Spleen (tissue), 11 donors: ENCODE results near the gene MKRN2. TPM values are rescaled to one million over a fixed set of nuclear protein-coding genes. Genes with fewer than 3 reads are reported as not detected.

ENCODE experiments used
- DNase-seq: peaks from one replicate; pipeline ENCODE4 v3.0.0-alpha.2; 2020
- H3K27ac ChIP-seq, 8 donors: fragments of 200-600 bp; sonication (generic) in 7 of 8; 1 replicate in 4 of 8; 2 replicates in 4 of 8; pipeline versions ENCODE4 v1.5.0 to v1.8.0; 2016 to 2021; ENCODE audit warnings: inconsistent platforms in 4 of 8, mild to moderate bottlenecking in 4 of 8, moderate library complexity in 1 of 8
- H3K27me3 ChIP-seq, 7 donors: fragments of 200-600 bp; sonication (generic) in 6 of 7; replicated peaks in 1 of 7; 1 replicate in 4 of 7; 2 replicates in 3 of 7; pipeline versions ENCODE4 v1.5.0 to v1.8.0; 2016 to 2021; ENCODE audit warnings: inconsistent platforms in 3 of 7, mild to moderate bottlenecking in 1 of 7
- H3K36me3 ChIP-seq, 6 donors: fragments of 200-600 bp; sonication (generic) in 5 of 6; 1 replicate in 4 of 6; 2 replicates in 2 of 6; pipeline versions ENCODE4 v1.5.0 to v1.8.0; 2016 to 2021; ENCODE audit warnings: inconsistent platforms in 2 of 6
- H3K4me1 ChIP-seq, 6 donors: fragments of 200-600 bp; sonication (generic) in 5 of 6; 1 replicate in 3 of 6; 2 replicates in 3 of 6; pipeline versions ENCODE4 v1.5.0 to v1.8.0; 2016 to 2021; ENCODE audit warnings: inconsistent platforms in 3 of 6
- H3K4me3 ChIP-seq, 8 donors: fragments of 200-600 bp; sonication (generic) in 7 of 8; 1 replicate in 4 of 8; 2 replicates in 4 of 8; pipeline versions ENCODE4 v1.5.0 to v1.8.0; 2016 to 2021; ENCODE audit warnings: inconsistent platforms in 4 of 8, mild to moderate bottlenecking in 4 of 8, moderate library complexity in 2 of 8
- H3K9me3 ChIP-seq, 8 donors: fragments of 200-600 bp; sonication (generic) in 7 of 8; 1 replicate in 4 of 8; 2 replicates in 4 of 8; pipeline versions ENCODE4 v1.5.0 to v1.8.0; 2016 to 2021; ENCODE audit warnings: inconsistent platforms in 4 of 8
- CTCF ChIP-seq, 11 experiments: fragments of 200-600 bp in 7 of 11; fragments of 450-650 bp in 4 of 11; sonication (generic) in 4 of 11; IDR thresholded peaks in 8 of 11; conservative IDR thresholded peaks in 3 of 11; 1 replicate in 7 of 11; 2 replicates in 4 of 11; pipeline versions ENCODE4 v1.4.0 to v1.8.0; 2016 to 2021; ENCODE audit warnings: antibody characterized with exemption in 11 of 11, inconsistent platforms in 4 of 11, mild to moderate bottlenecking in 1 of 11
- POLR2A ChIP-seq, 3 donors: fragments of 450-650 bp; IDR thresholded peaks; one replicate each; pipeline ENCODE4 v1.5.1; 2017; ENCODE audit warnings: antibody characterized with exemption in 3 of 3, mild to moderate bottlenecking in 1 of 3
- POLR2AphosphoS5 ChIP-seq, 3 donors: sonication (generic); formaldehyde crosslinking; IDR thresholded peaks; one replicate each; pipeline ENCODE4 v1.5.1; 2017; ENCODE audit warnings: antibody characterized with exemption in 3 of 3
- WGBS, 5 donors: extraction: QIAGEN DNeasy Blood & Tissue Kit in 3 of 5; methylation state at CpG; one replicate each; pipeline versions ENCODE4 v1.1.5 to v1.1.7; 2013 to 2018; 5-methylcytosine and 5-hydroxymethylcytosine counted together
- intact Hi-C: fragments of 100-400 bp; cut with DNase I; formaldehyde crosslinking; loops from one replicate; pipeline ENCODE4 v1.15.0; 2023; ENCODE audit warnings: low total_unique reads
- polyA plus RNA-seq, 3 donors: library from polyadenylated mRNA; stranded (reverse); fragments of 200-250 nt; gene quantifications; one replicate each; pipeline ENCODE4 v1.2.1, GENCODE V29; 2013
- total RNA-seq, 7 donors: library from RNA; depleted of rRNA in 3 of 7; stranded (reverse); fragments of >200 nt in 3 of 7; fragmentation: NEBNext Ultra II Directional in 4 of 7; extraction: Animal tissue kit (Norgen Biotek cat#: 25700) in 4 of 7; gene quantifications; one replicate each; pipeline versions ENCODE4 v1.1.0 to v1.2.1, GENCODE V29; 2016 to 2021
- donor health status: healthy with polysubstance abuse.
- donor health status: DM: no; HTN: no; CAD: no; lungs with moderate emphysema.
- donor health status: DM: no; HTN: no; CAD: no.
- donor health status: Bipolar disorder and iron deficiency.
- donor health status: healthy.
- donor health status: DM: no; HTN: no; CAD: no.
- donor health status: DM: yes; HTN: yes; CAD: no.

The MKRN2 gene
- total and polyA plus RNA-seq, 10 donors, result 11.1 to 27.4 (median 19.7) TPM

GRCh38 chr3:12509466-12509865, 47.4 kb upstream of the MKRN2 start:
- no peak overlapping the region for H3K27ac ChIP-seq

GRCh38 chr3:12512534-12513118, 44.3 kb upstream of the MKRN2 start:
- WGBS, 5 donors, result 93 to 98% (median 96%) methylated on average over 4 of the region's 4 CpGs
- DNase-seq, result no peak
- intact Hi-C loops, result no loop called here
- peaks cover 0 to 60% (median 9%) of the 10 kb centered on the region in 6 donors for H3K36me3 ChIP-seq
- H3K27me3 ChIP-seq, result no peaks in the 10 kb centered on the region
- no peak overlapping the region for H3K4me3 ChIP-seq
- H3K9me3 ChIP-seq, result no peaks in the 10 kb centered on the region
- no peak for TF ChIP-seq CTCF (IDR thresholded peaks at IDR 0.05 in 8 of 11, conservative IDR thresholded peaks at IDR 0.05 in 3 of 11)
- TF ChIP-seq POLR2A (IDR thresholded peaks at IDR 0.05), result no peak
- no peak for TF ChIP-seq POLR2AphosphoS5 (IDR thresholded peaks at IDR 0.05)
- H3K27ac ChIP-seq, result no peak overlapping the region
- no peaks in the 10 kb centered on the region for H3K4me1 ChIP-seq

More at GRCh38 chr3:12509466-12509865, 47.4 kb upstream of the MKRN2 start:
- intact Hi-C loops, result no loop called here
- no peaks in the 10 kb centered on the region for H3K4me1 ChIP-seq
- 86 to 96% (median 89%) methylated on average over 3 of the region's 3 CpGs for WGBS, 5 donors
- H3K4me3 ChIP-seq, result no peak overlapping the region
- DNase-seq, result no peak
- TF ChIP-seq POLR2AphosphoS5 (IDR thresholded peaks at IDR 0.05), result no peak
- TF ChIP-seq CTCF (IDR thresholded peaks at IDR 0.05 in 8 of 11, conservative IDR thresholded peaks at IDR 0.05 in 3 of 11), result no peak
- TF ChIP-seq POLR2A (IDR thresholded peaks at IDR 0.05), result no peak
- H3K36me3 ChIP-seq, result peaks cover 0 to 85% (median 18%) of the 10 kb centered on the region in 6 donors
- no peaks in the 10 kb centered on the region for H3K27me3 ChIP-seq
- H3K9me3 ChIP-seq, result no peaks in the 10 kb centered on the region

GRCh38 chr3:12513694-12514446, 43.0 kb upstream of the MKRN2 start:
- intact Hi-C loops, result no loop called here
- TF ChIP-seq POLR2A (IDR thresholded peaks at IDR 0.05) (no peak), POLR2AphosphoS5 (IDR thresholded peaks at IDR 0.05) (no peak), CTCF (IDR thresholded peaks at IDR 0.05 in 8 of 11, conservative IDR thresholded peaks at IDR 0.05 in 3 of 11) (no peak)
- no peak overlapping the region for H3K4me3 ChIP-seq
- H3K9me3 ChIP-seq, result no peaks in the 10 kb centered on the region
- H3K36me3 ChIP-seq, result peaks cover 0 to 54% (median 6%) of the 10 kb centered on the region in 6 donors
- no peak overlapping the region for H3K27ac ChIP-seq
- 93 to 99% (median 95%) methylated on average over 5 of the region's 5 CpGs for WGBS, 5 donors
- no peaks in the 10 kb centered on the region for H3K27me3 ChIP-seq
- DNase-seq, result no peak
- H3K4me1 ChIP-seq, result no peaks in the 10 kb centered on the region

- intact Hi-C loops, result no loop called here
- no peak for TF ChIP-seq POLR2A (IDR thresholded peaks at IDR 0.05)
- TF ChIP-seq POLR2AphosphoS5 (IDR thresholded peaks at IDR 0.05), result no peak
- no peak for TF ChIP-seq CTCF (IDR thresholded peaks at IDR 0.05 in 8 of 11, conservative IDR thresholded peaks at IDR 0.05 in 3 of 11)
These were observed 41.3 kb upstream of the MKRN2 start for GRCh38 chr3:12515631-12516030.

More at GRCh38 chr3:12515631-12516030, 41.3 kb upstream of the MKRN2 start:
- Histone ChIP-seq H3K27ac (no peak overlapping the region), H3K36me3 (peaks cover 0 to 56% (median 4%) of the 10 kb centered on the region in 6 donors), H3K4me1 (no peaks in the 10 kb centered on the region), H3K27me3 (no peaks in the 10 kb centered on the region), H3K9me3 (no peaks in the 10 kb centered on the region), H3K4me3 (no peak overlapping the region)
- no peak for DNase-seq
